Measurements from ENCODE around the gene UCN3.

DNA sequence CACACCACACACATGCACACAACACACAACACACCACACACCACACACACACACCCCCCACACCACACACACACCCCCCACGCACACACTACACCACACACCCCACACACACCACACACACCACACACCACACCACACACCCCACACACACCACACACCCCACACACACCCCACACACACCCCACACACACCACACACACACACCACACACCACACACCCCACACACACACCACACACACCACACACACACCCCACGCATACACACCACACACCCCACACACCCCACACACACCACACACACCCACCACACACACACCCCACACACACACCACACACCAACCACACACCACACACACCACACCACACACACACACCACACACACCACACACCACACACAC is 16.4 kb downstream of the UCN3 start:
- no peak for TF ChIP-seq CTCF (IDR thresholded peaks at IDR 0.05)
- TF ChIP-seq EZH2phosphoT487 (IDR thresholded peaks at IDR 0.05), result no peak
